ENCODE measurements around the gene CCDC92B.

Gene CCDC92B

GRCh38 chr17:2688351-2689342 is 60.8 kb downstream of the CCDC92B start:
- in situ Hi-C loops (cut with MboI; ENCODE audit: low pct_unique_long_range_greater_than_20kb, low sequenced_read_pairs, unreplicated experiment) = no loop called here
- DNase-seq (ENCODE audit: low spot score) = peak; percentile 17
- TF ChIP-seq CTCF (IDR thresholded peaks at IDR 0.05; ENCODE audit: extremely low read depth, insufficient read depth, missing control alignments) = no peak

GRCh38 chr17:2687074-2687418 is 62.4 kb downstream of the CCDC92B start:
- in situ Hi-C loops (cut with MboI; ENCODE audit: low pct_unique_long_range_greater_than_20kb, low sequenced_read_pairs, unreplicated experiment) = no loop called here
- TF ChIP-seq CTCF (IDR thresholded peaks at IDR 0.05; ENCODE audit: extremely low read depth, insufficient read depth, missing control alignments) = no peak
- no peak for DNase-seq (ENCODE audit: low spot score)

- no peak for DNase-seq (ENCODE audit: low spot score)
- in situ Hi-C loops (cut with MboI; ENCODE audit: low pct_unique_long_range_greater_than_20kb, low sequenced_read_pairs, unreplicated experiment) = no loop called here
- TF ChIP-seq CTCF (IDR thresholded peaks at IDR 0.05; ENCODE audit: extremely low read depth, insufficient read depth, missing control alignments) = no peak
Measured at GRCh38 chr17:2685696-2686095, 63.8 kb downstream of the CCDC92B start.

- TF ChIP-seq CTCF (IDR thresholded peaks at IDR 0.05; ENCODE audit: extremely low read depth, insufficient read depth, missing control alignments) = no peak
- in situ Hi-C loops (cut with MboI; ENCODE audit: low pct_unique_long_range_greater_than_20kb, low sequenced_read_pairs, unreplicated experiment) = no loop called here
- DNase-seq (ENCODE audit: low spot score) = no peak
Measured at GRCh38 chr17:2684549-2684948, 64.9 kb downstream of the CCDC92B start.

GRCh38 chr17:2683912-2684311 is 65.5 kb downstream of the CCDC92B start:
- in situ Hi-C loops (cut with MboI; ENCODE audit: low pct_unique_long_range_greater_than_20kb, low sequenced_read_pairs, unreplicated experiment) = no loop called here
- no peak for TF ChIP-seq CTCF (IDR thresholded peaks at IDR 0.05; ENCODE audit: extremely low read depth, insufficient read depth, missing control alignments)
- DNase-seq (ENCODE audit: low spot score) = no peak

- in situ Hi-C loops (cut with MboI; ENCODE audit: low pct_unique_long_range_greater_than_20kb, low sequenced_read_pairs, unreplicated experiment) = no loop called here
Measured at GRCh38 chr17:2682176-2682938, 67.1 kb downstream of the CCDC92B start.

More at GRCh38 chr17:2682176-2682938, 67.1 kb downstream of the CCDC92B start:
- DNase-seq (ENCODE audit: low spot score) = no peak
- TF ChIP-seq CTCF (IDR thresholded peaks at IDR 0.05; ENCODE audit: extremely low read depth, insufficient read depth, missing control alignments) = no peak
